GM18868 (cell line): ENCODE measurements around the gene RNF223.

Experiments used
- ATAC-seq: cut with Tn5 transposase; IDR thresholded peaks from one replicate; pipeline ENCODE4 v1.9.1; 2021; ENCODE audit warnings: mild to moderate bottlenecking, moderate library complexity; ENCODE audit not compliant: unreplicated experiment

RNF223 gene

GRCh38 chr1:1047407-1047806 is 26.7 kb downstream of the RNF223 start:
- no peak for ATAC-seq

- no peak for ATAC-seq
Measured at GRCh38 chr1:1046767-1047166, 27.3 kb downstream of the RNF223 start.

GRCh38 chr1:1046243-1046642 is 27.9 kb downstream of the RNF223 start:
- ATAC-seq: no peak

- no peak for ATAC-seq
Measured at GRCh38 chr1:1045129-1045528, 29.0 kb downstream of the RNF223 start.

GRCh38 chr1:1044455-1045078 is 29.5 kb downstream of the RNF223 start:
- ATAC-seq: no peak

DNA sequence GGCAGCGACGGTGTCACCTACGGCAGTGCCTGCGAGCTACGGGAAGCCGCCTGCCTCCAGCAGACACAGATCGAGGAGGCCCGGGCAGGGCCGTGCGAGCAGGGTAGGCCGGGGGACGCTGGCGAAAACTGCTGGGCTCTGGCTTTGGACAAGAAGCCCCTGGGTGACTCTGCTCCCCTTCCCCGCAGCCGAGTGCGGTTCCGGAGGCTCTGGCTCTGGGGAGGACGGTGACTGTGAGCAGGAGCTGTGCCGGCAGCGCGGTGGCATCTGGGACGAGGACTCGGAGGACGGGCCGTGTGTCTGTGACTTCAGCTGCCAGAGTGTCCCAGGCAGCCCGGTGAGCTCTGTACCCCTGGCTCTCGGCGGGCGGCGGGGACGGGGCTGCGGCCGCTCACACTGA is 30.2 kb downstream of the RNF223 start:
- no peak for ATAC-seq

GRCh38 chr1:1043411-1043810 is 30.7 kb downstream of the RNF223 start:
- ATAC-seq: no peak

- no peak for ATAC-seq
Measured at GRCh38 chr1:1042835-1043234, 31.3 kb downstream of the RNF223 start.

- ATAC-seq: no peak
Measured at GRCh38 chr1:1041873-1042272, 32.2 kb downstream of the RNF223 start.

- ATAC-seq: no peak
Measured at GRCh38 chr1:1041092-1041523, 33.0 kb downstream of the RNF223 start.

DNA sequence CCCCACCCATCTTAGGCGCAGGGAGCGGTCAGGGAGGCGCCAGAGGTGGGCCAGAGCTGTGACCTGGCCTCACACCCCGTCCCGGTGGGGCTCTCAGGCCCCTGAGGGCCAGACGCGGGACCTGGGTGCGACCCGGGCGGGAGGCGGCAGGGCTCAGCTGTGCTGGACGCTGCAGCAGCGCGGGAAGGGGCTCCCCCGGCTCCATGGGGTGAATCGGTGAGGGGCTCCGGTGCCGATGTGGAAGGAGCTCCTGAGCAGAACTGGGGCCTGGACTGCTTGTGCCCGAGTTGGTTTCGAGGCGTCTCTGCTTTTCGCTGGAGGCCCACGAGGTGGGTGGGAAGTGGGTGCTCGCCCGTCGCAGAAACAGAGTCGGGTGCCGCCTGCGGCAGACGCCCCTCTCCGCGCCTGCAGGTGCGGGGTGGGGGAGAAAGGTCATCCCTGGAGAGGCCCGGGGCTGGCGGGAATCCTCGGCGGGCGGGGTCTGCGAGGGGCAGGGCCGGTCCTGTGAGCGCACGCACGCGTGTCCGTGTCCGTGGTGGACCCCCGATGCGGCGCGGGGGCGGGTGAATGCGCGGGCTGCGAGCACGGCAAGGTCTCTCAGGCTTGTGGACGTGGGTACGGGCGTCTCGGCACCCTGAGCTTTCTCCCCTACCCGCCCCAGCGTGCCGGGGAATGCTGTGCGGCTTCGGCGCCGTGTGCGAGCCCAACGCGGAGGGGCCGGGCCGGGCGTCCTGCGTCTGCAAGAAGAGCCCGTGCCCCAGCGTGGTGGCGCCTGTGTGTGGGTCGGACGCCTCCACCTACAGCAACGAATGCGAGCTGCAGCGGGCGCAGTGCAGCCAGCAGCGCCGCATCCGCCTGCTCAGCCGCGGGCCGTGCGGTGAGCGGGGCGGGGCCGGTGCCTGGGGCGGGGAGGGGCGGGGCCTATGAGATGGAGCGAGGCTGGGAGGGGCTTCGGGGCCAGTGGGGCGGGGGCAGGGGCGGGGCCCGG is 33.8 kb downstream of the RNF223 start:
- ATAC-seq: peak; percentile 49

GRCh38 chr1:1039145-1039910 is 34.8 kb downstream of the RNF223 start:
- ATAC-seq: no peak

DNA sequence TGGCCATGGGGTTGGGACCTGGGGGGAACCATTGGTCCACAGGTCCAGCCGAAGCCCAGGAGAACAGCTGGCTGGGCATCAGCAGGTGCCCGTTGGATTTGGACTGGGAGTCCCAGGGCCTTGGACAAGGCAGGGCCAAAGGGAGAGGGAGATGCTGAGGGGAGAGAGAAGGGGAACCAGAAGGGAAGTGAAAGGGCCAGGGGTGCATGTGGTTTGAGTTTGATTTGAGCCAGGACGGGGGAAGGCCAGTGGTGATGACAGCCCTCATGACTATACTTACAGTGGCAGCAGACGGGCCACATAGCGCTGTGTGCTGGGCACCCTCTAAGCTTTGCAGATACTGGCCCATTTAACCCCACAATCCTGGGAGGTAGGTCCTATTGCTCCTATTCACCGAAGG is 35.4 kb downstream of the RNF223 start:
- ATAC-seq: peak; percentile 58

DNA sequence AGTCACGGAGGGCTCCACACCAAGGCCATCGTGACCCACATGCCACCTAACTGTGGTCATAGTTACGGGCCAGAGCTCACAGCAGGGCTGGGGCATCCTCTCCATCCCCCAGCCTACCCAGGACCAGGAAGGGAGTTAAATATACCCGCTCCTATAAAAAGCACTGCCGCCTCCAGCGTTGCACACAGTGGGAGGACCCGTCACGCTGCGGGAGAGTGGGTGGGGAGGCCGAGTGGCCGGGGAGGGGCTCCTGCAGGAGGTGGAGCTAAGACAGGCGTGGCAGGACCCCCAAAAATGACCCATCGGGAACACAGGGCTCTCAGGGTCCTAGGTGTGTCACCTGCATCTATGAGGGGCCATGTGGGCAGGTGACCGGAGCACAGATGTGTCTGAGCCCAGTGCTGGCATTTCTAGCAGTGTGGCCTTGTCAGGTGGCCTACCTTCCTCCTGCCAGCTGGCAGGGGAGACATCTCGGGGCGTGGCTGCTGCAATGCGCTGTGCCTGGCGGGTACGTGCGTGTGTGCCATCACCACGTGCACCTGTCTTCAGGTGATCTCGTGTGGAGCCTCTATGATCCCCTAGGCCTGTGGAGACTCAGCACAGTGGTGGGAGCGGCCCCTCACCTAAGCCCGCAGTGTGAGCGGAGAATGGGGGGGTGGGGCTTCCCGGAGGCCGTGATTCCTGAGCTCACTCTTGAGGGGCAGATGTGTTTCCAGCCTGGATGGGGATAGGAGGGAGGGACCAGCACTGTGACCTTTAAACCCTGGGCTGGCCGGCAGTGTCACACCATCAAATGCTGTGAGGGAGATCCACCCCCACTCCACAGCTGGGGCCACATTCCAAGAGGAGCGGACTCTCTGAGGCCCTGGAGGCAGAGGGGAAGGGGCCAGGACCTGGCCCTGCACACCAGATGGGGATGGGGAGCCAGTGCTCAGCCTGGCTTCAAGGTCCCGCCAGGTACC is 36.5 kb downstream of the RNF223 start:
- ATAC-seq: no peak

DNA sequence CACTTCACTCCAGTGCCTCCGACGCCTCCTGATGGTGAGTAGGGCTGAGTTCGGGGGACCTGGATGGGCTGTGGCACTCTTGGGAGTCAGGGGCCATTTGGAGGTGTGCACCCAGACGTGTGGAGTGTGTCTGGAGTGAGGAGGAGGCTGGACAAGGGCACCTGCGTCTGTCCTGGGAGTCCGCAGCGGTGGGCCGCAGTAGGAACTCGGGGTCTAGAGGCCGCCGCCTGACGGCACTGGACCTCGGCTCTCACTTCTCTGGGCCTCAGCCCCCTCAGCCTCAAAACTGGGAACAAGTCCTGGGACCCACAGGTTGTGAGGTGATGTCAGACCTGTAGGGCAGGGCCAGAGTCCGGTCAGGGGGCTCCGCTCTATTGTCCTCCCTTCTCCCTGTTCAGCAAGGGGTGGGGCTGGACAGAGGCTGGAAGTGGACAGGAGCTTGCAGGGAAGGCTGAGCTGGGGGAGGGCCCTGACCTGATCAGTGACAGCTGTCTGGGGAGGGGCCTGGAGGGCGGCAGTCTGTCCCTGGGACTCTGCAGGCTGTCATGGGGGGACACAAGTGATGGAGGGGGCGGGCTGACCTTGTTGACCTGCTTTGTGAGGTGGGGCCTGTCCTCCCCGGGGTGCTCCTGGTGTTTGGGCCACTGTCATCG is 38.7 kb downstream of the RNF223 start:
- ATAC-seq: no peak

DNA sequence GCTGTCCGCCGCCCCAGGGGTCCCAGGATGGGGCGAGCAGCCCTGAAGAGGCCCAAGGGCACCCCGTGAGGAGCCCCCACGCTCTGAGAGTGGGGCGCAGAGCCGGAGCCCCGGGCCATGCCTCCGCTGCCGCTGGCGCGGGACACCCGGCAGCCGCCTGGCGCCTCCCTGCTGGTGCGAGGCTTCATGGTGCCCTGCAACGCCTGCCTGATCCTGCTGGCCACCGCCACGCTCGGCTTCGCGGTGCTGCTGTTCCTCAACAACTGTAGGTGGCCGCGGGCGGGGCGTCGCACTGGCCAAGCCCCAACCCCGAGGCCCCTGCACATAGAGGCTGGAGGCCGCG is 39.7 kb downstream of the RNF223 start:
- ATAC-seq: no peak

DNA sequence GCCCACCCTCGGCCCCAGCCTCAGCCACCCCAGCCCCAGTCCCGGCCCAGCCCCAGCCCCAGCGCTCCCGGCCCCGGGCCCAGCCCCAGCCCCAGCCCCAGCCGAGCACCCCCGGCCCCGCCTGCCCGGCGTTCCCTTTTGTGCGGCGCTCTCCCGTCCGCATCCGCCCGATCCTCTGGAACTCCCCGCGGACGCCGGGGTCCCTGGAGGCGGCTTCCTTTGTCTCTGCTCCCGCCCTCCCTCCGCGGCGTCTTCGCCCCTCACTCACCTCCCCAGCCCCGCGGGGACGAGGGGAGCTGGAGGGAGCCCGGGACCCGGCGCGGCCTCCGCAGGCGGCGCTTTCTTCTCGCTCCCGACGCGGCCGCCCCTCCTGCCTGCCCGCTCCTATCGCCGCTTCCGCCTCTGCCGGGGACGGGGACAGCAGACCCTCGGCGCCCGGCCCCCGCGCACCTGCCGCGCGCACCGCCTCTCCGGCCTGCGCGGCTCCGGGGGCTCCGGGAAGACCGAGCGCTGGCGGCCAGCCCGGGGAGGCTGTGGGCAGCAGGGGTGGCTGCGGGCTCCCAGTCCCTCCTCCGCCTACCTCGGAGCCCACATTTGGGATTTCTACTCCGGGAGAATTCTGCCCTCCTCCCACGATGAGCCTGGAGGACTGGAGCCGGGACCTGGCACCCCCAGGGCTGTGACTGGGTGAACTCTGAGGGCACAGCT is 40.2 kb downstream of the RNF223 start:
- ATAC-seq: no peak

DNA sequence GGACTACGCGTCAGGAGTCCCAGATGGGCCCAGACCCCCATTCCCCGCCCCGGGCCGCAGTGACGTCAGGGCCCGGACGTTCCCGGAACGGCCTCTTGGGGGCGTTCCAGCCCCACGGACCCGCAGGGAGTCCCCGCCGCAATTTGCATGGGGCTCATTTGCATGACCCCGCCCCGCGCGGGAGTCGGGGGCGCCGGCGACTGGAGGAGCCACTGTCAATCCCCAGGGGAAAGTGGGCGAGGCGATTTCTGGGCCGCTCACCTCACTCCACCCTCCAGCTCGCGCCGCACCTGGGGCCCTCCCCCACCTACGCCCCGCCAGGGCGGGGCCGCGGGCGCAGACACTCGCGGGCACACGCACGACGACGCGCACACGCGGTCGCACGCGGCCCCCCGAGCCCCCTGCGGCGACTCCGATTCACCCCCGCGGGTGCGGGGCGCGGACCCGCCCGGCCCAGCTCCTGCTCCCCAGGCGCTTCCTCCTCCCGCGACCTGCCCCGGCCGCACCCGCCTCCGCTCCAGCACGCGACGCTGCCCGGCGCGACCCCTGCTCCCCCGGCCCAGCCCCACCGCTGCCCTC is 41.0 kb downstream of the RNF223 start:
- peak; percentile 75 for ATAC-seq

- no peak for ATAC-seq
Measured at GRCh38 chr1:1032424-1032823, 41.7 kb downstream of the RNF223 start.
